KOPT-K1 (cell line): ENCODE measurements around the gene POLR3K.
"Not testable (repeated sequence)": the region's sequence is repeated elsewhere in the genome, so short reads cannot be mapped to it uniquely, and the experiment has no call there.

Experiments used
- H3K27ac ChIP-seq: fragments of 200-600 bp; sonication (generic); 2 replicates; pipeline ENCODE4 v1.5.1; 2016; ENCODE audit warnings: antibody characterized with exemption, mild to moderate bottlenecking, low read depth, low read length; ENCODE audit not compliant: poor library complexity, severe bottlenecking
- H3K36me3 ChIP-seq: fragments of 200-600 bp; sonication (generic); 2 replicates; pipeline ENCODE4 v1.5.1; 2017; ENCODE audit warnings: antibody characterized with exemption, mild to moderate bottlenecking, low read length, moderate library complexity; ENCODE audit not compliant: insufficient read depth
- H3K9me3 ChIP-seq: fragments of 200-600 bp; sonication (generic); 2 replicates; pipeline ENCODE4 v1.5.1; 2017; ENCODE audit warnings: antibody characterized with exemption, low read length, mild to moderate bottlenecking; ENCODE audit not compliant: insufficient read depth, poor library complexity, severe bottlenecking

The POLR3K gene

GRCh38 chr16:33154-33876 lies 20.1 kb downstream of the POLR3K start:
- peaks cover 27% of the 10 kb centered on the region; the same call in 1 of the 2 replicates for H3K36me3 ChIP-seq
- H3K9me3 ChIP-seq, H3K27ac ChIP-seq: not testable (repeated sequence)

GRCh38 chr16:30627-31026 lies 22.8 kb downstream of the POLR3K start:
- H3K36me3 ChIP-seq: peaks cover 16% of the 10 kb centered on the region; the same call in 1 of the 2 replicates
- not testable (repeated sequence) for H3K9me3 ChIP-seq, H3K27ac ChIP-seq

- not testable (repeated sequence) for H3K27ac ChIP-seq, H3K9me3 ChIP-seq, H3K36me3 ChIP-seq
Measured at GRCh38 chr16:25926-26348, 27.5 kb downstream of the POLR3K start.

GRCh38 chr16:24151-24550 lies 29.3 kb downstream of the POLR3K start:
- not testable (repeated sequence) for H3K36me3 ChIP-seq, H3K9me3 ChIP-seq, H3K27ac ChIP-seq

DNA sequence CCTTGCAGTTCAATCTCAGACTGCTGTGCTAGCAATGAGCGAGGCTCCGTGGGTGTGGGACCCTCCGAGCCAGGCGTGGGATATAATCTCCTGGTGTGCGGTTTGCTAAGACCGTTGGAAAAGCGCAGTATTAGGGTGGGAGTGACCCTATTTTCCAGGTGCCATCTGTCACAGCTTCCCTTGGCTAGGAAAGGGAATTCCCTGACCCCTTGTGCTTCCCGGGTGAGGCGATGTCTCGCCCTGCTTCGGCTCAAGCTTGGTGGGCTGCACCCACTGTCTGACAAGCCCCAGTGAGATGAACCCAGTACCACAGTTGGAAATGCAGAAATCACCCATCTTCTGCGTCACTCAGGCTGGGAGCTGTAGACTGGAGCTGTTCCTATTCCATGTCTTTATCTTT lies 32.5 kb downstream of the POLR3K start:
- H3K36me3 ChIP-seq, H3K9me3 ChIP-seq, H3K27ac ChIP-seq: not testable (repeated sequence)

GRCh38 chr16:17062-17765 lies 36.2 kb downstream of the POLR3K start:
- not testable (repeated sequence) for H3K36me3 ChIP-seq, H3K9me3 ChIP-seq, H3K27ac ChIP-seq

DNA sequence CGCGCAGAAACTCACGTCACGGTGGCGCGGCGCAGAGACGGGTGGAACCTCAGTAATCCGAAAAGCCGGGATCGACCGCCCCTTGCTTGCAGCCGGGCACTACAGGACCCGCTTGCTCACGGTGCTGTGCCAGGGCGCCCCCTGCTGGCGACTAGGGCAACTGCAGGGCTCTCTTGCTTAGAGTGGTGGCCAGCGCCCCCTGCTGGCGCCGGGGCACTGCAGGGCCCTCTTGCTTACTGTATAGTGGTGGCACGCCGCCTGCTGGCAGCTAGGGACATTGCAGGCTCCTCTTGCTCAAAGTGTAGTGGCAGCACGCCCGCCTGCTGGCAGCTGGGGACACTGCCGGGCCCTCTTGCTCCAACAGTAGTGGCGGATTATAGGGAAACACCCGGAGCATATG lies 42.6 kb downstream of the POLR3K start:
- H3K27ac ChIP-seq, H3K36me3 ChIP-seq, H3K9me3 ChIP-seq: not testable (repeated sequence)

GRCh38 chr16:9903-10665 lies 43.3 kb downstream of the POLR3K start:
- no peak overlapping the region for H3K27ac ChIP-seq
- no peaks in the 10 kb centered on the region for H3K36me3 ChIP-seq
- no peaks in the 10 kb centered on the region for H3K9me3 ChIP-seq
